A673 (cell line): ENCODE data around the gene NLRP1.

Experiments used
- CTCF ChIP-seq: fragments of 300-800, 200-600 bp; sonication (generic); conservative IDR thresholded peaks from 2 replicates; pipeline ENCODE4 v1.5.1; 2017; ENCODE audit warnings: low read depth, mild to moderate bottlenecking, antibody characterized with exemption, low read length, moderate library complexity, mixed read lengths
- EZH2 ChIP-seq: fragments of 200-600 bp; sonication (generic); IDR thresholded peaks from 2 replicates; pipeline ENCODE4 v1.6.1; 2017; ENCODE audit warnings: borderline replicate concordance, low read depth, mild to moderate bottlenecking, mixed read lengths, antibody characterized with exemption, low read length; ENCODE audit not compliant: poor library complexity, severe bottlenecking

- no peak for TF ChIP-seq CTCF
- TF ChIP-seq EZH2, result no peak
Measured at GRCh38 chr17:5488752-5489151, 95.6 kb downstream of the NLRP1 start.
